Stimulated activated CD4-positive, alpha-beta T cell treated with anti-CD3 and anti-CD28 coated beads, Interleukin-2, amount 100 ng/mL, for 48 hours (primary cell): ENCODE data around the gene MYOM3.

ENCODE experiments used
- DNase-seq, 2 donors: peaks; one replicate each; pipeline ENCODE4 v3.0.0-alpha.2; 2020

Gene MYOM3

GRCh38 chr1:24138476-24139221 lies 26.7 kb upstream of the MYOM3 start:
- no peak for DNase-seq

GRCh38 chr1:24136956-24137539 lies 25.1 kb upstream of the MYOM3 start:
- DNase-seq: no peak

- no peak for DNase-seq
Observed at GRCh38 chr1:24134376-24134775, 22.4 kb upstream of the MYOM3 start.

GRCh38 chr1:24133819-24134218 lies 21.9 kb upstream of the MYOM3 start:
- no peak for DNase-seq

- DNase-seq: no peak
Observed at GRCh38 chr1:24130385-24130784, 18.4 kb upstream of the MYOM3 start.

- no peak for DNase-seq
Observed at GRCh38 chr1:24127801-24128363, 15.9 kb upstream of the MYOM3 start.

GRCh38 chr1:24127134-24127800 lies 15.3 kb upstream of the MYOM3 start:
- DNase-seq: no peak

- no peak for DNase-seq
Observed at GRCh38 chr1:24126672-24127023, 14.7 kb upstream of the MYOM3 start.

- no peak for DNase-seq
Observed at GRCh38 chr1:24126018-24126671, 14.2 kb upstream of the MYOM3 start.

GRCh38 chr1:24125456-24125855 lies 13.5 kb upstream of the MYOM3 start:
- DNase-seq: no peak

GRCh38 chr1:24124980-24125379 lies 13.0 kb upstream of the MYOM3 start:
- DNase-seq: no peak

- DNase-seq: no peak
Observed at GRCh38 chr1:24123611-24124010, 11.7 kb upstream of the MYOM3 start.

GRCh38 chr1:24122776-24123175 lies 10.8 kb upstream of the MYOM3 start:
- DNase-seq: no peak

GRCh38 chr1:24121406-24121805 lies 9.5 kb upstream of the MYOM3 start:
- no peak for DNase-seq

GRCh38 chr1:24120965-24121364 lies 9.0 kb upstream of the MYOM3 start:
- no peak for DNase-seq

GRCh38 chr1:24119859-24120756 lies 8.2 kb upstream of the MYOM3 start:
- no peak for DNase-seq

- no peak for DNase-seq
Observed at GRCh38 chr1:24119489-24119858, 7.5 kb upstream of the MYOM3 start.

- DNase-seq: no peak
Observed at GRCh38 chr1:24118410-24119242, 6.7 kb upstream of the MYOM3 start.

- no peak for DNase-seq
Observed at GRCh38 chr1:24117722-24118409, 5.9 kb upstream of the MYOM3 start.

GRCh38 chr1:24117132-24117531 lies 5.2 kb upstream of the MYOM3 start:
- DNase-seq: no peak

GRCh38 chr1:24114753-24115152 lies 2.8 kb upstream of the MYOM3 start:
- no peak for DNase-seq
